GM21390 (cell line): ENCODE measurements around the gene PAM.
"Not testable (repeated sequence)": the region's sequence is repeated elsewhere in the genome, so short reads cannot be mapped to it uniquely, and the experiment has no call there.

ENCODE experiments used
- ATAC-seq: cut with Tn5 transposase; IDR thresholded peaks from one replicate; pipeline ENCODE4 v1.9.1; 2021; ENCODE audit not compliant: unreplicated experiment

Gene PAM

DNA sequence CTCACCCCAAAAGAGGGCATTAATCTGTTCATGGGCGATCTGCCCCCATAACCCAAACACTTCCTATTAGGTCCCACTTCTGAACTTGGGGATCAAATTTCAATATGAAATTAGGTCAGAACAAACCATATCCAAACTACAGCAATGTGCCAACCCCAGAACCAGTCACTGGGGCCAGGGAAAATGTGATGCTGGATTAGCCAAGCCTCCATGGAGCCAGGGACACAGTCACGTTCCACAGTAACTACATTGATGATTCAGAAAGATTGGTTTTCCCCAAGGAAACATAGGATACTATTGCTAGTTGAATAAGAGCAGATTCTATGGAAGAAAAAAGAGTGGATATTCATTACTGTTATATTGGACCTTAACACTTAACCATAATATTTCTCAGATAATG is 280.6 kb downstream of the PAM start:
- ATAC-seq, result no peak

DNA sequence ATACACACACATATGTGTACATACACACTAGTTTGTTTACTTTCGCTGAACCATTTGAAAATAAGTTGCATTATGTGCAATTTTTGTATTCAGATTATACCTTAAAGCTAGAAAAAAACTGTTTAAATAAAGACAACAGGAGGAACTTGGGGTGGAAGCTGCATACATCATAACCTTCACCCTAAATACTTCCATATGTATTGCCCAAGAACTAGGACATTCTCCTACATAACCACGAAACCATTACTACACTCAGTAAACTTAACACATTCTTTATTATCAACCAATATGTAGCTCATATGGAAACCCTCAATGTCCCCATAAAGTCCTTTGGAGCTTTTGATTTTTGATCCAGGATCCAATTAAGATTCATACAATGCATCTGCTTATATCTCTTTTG is 281.5 kb downstream of the PAM start:
- no peak for ATAC-seq

DNA sequence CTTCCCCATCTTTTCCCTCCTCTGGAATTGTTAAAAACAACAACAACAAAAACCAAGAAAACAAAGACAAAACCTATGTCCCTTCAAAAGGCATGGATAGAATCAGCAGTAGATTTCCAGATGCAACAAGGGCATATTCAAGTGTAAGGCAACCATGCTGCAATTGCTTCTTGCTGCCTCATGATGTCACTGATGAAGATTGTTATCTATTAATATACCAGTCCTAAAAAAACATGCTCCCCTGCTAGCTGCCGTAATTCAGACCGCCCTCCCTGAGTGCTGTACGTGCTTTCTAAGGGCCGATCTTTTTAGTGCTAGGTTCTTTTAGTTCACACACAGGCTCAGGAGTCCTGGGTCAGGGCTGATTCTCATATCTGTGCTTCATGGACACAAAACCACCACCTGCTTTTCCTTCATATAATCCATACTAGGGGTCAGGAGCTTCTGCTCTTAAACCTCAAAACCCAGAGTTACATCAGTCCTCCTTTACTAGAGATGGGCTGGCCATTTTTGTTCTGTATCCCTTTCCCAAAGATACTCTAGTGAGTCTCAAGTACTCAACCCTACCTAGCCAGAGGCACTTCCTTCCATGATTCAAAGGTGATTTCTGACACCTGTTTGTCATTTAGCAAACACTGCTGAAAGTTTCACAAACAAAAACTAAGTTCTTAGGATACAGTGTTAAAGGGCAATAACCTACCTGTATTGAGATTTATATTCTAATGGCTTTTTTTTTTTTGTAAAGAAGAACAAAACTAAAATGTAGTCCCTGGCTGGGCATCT is 282.8 kb downstream of the PAM start:
- ATAC-seq, result no peak

DNA sequence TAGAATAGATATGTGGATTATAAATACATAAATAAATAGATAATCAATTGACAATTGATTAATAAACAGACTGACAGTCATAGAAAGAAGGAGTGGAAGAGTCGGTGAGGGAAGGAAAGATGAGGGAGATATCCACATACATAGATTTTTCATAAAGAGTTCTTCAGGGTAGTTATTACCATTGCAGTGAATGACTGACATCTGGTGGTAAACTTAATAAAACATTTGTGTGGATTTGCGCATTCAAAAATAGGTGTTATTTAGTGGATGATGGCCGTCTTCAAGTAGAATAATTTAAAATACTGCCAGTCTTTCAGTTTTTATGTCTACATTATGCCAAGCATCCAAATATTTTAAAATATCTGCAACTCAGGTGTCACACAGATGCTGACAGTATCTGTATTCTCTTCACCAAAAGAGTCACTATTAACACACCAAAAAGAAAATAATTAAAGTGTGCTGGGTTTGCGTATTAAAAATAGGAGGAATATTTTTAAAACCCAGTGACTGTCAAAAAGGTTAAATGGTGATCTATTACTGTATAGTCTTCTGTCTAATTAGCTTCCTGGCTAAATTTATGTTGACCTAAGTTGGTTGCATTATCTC is 286.1 kb downstream of the PAM start:
- no peak for ATAC-seq

DNA sequence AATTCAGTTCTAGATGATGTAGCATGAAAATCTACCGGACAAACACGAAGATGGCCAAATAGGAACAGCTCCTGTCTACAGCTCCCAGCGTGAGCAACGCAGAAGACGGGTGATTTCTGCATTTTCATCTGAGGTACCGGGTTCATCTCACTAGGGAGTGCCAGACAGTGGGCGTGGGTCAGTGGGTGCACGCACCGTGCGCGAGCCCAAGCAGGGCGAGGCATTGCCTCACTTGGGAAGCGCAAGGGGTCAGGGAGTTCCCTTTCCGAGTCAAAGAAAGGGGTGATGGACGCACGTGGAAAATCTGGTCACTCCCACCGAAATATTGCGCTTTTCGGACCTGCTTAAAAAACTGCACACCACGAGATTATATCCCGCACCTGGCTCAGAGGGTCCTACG is 291.6 kb downstream of the PAM start:
- ATAC-seq, result not testable (repeated sequence)

DNA sequence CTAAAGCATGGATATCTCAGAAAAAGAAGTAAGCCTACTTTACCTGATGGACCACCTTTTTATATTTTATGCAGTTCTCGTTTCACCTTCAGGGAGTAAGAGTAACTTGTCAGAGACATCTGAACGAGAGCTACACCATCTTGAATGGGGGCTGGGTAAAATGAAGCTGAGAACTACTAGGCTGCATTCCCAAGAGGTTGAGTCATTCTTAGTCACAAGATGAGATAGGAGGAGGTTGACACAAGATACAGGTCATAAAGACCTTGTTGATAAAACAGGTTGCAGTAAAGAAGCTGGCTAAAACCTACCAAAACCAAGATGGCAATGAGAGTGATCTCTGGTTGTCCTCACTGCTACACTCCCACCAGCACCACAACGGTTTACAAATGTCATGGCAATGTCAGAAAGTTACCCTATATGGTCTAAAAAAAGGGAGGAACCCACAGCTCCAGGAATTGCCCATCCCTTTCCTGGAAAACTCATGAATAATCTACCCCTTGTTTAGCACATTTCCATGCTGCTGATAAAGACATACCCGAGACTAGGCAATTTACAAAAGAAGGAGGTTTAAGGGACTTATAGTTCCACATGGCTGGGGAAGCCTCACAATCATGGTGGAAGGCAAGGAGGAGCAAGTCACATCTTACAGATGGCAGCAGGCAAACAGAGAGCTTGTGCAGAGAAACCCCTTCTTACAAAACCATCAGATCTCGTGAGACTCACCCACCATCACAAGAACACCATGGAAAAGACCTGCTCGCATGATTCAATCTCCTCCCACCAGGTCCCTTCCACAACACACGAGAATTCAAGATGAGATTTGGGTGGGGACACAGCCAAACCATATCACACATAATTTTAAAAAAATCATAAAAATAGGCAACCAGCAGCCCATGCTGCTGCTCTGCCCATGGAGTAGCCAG is 302.4 kb downstream of the PAM start:
- no peak for ATAC-seq

DNA sequence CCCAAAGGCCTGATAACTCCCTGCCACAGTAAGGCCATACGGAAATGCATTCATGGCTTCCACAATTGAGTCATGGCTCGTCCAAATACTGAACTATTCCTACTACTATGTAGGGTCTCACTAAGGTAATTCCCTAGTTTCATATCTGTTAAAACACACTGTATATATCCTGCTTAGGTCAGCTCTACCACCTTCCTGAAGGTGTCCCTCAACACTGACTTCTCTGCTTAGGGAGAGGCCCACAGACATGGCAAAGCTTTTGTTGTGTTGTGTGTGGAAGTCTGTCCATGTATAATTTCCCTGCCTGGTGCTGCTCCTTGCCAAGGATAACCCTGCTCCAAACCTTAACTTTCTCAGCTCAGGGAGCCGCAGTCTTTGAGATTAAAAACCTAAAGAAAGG is 304.4 kb downstream of the PAM start:
- ATAC-seq, result no peak

DNA sequence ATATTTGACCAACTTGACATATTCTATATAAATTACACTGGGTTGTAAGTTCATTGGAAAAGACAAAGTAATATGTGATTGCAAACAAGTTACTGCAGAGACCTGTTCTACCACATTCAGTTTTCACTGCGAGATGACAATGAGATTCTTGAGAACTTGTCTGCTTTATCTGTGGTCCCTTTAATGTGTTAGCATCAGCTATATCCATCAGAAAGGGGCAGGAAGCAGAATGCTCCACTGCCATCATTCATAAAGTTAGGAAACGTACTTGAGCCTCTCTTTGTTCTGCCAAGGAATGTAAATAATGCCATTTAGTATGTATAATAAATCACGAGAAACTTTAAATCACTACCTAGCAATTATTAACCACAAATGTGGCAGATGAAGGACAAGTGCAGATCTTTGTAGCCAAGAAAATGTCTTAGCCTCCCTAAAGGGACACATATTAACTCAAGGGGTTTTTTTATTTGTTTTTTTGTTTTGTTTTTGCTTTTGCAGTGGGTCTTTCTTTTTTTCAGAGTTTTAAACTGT is 305.4 kb downstream of the PAM start:
- ATAC-seq, result no peak

DNA sequence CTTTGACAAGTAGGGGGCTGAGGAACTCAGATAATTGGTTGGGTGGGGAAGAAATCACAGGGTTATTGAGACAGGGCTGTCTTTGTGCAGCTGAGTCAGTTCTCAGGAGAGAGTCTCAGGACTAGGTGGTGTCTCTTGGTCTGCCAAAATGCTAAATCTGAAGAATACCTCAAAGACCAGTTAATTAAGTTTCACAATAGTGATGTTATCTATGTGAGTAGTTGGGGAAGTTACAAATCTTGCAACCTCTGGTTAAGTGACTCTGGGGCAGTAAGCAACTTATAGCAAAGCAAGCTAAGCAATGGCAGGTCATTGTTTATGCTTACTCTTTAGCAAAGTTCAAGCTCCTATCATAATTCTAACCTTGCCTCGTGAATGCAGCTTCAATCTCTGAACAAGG is 311.2 kb downstream of the PAM start:
- ATAC-seq, result no peak

DNA sequence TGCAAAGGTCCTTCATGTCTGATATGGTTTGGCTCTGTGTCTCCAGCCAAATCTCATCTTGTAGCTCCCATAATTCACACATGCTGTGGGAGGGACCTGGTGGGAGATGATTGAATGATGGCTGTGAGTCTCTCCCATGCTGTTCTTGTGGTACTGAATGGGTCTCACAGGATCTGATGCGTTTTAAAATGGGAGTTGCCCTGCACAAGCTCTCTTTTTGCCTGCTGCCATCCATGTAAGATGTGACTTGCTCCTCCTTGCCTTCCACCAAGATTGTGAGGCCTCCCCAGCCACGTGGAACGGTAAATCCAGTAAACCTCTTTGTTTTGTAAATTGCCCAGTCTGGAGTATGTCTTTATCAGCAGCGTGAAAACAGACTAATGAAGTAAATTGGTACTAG is 318.4 kb downstream of the PAM start:
- ATAC-seq, result not testable (repeated sequence)

DNA sequence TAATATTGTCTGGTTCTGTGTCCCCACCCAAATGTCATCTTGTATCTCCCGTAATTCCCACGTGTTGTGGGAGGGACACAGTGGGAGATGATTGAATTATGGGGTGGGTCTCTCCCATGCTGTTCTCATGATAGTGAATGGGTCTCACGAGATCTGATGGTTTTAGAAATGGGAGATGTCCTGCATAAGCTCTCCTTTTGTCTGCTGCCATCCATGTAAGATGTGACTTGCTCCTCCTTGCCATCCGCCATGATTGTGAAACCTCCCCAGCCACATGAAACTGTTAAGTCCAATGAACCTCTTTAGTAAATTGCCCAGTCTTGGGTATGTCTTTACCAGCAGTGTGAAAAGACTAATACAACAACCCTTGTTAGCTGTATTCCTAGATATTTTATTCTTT is 320.3 kb downstream of the PAM start:
- no peak for ATAC-seq
